ENCODE measurements around the gene PAPPA2.
"Not testable (repeated sequence)": the region's sequence is repeated elsewhere in the genome, so short reads cannot be mapped to it uniquely, and the experiment has no call there.

The PAPPA2 gene

GRCh38 chr1:176612791-176613190, 149.8 kb downstream of the PAPPA2 start:
- no peak for DNase-seq

GRCh38 chr1:176617881-176618280, 154.9 kb downstream of the PAPPA2 start:
- DNase-seq = no peak

GRCh38 chr1:176619261-176619660, 156.3 kb downstream of the PAPPA2 start:
- no peak for DNase-seq

GRCh38 chr1:176625365-176625764, 162.4 kb downstream of the PAPPA2 start:
- no peak for DNase-seq

GRCh38 chr1:176626572-176627061, 163.6 kb downstream of the PAPPA2 start:
- no peak for DNase-seq

- no peak for DNase-seq
Measured at GRCh38 chr1:176628775-176629174, 165.8 kb downstream of the PAPPA2 start.

GRCh38 chr1:176634733-176635132, 171.8 kb downstream of the PAPPA2 start:
- DNase-seq = not testable (repeated sequence)

GRCh38 chr1:176638713-176639526, 175.9 kb downstream of the PAPPA2 start:
- no peak for DNase-seq

- DNase-seq = no peak
Measured at GRCh38 chr1:176643536-176643935, 180.6 kb downstream of the PAPPA2 start.

GRCh38 chr1:176648556-176648955, 185.6 kb downstream of the PAPPA2 start:
- DNase-seq = no peak

- no peak for DNase-seq
Measured at GRCh38 chr1:176656257-176656995, 193.5 kb downstream of the PAPPA2 start.

- DNase-seq = no peak
Measured at GRCh38 chr1:176669782-176670181, 206.8 kb downstream of the PAPPA2 start.

- no peak for DNase-seq
Measured at GRCh38 chr1:176670853-176671252, 207.9 kb downstream of the PAPPA2 start.

GRCh38 chr1:176682830-176683535, 220.0 kb downstream of the PAPPA2 start:
- DNase-seq = no peak

GRCh38 chr1:176691251-176692228, 228.6 kb downstream of the PAPPA2 start:
- DNase-seq = no peak

- no peak for DNase-seq
Measured at GRCh38 chr1:176692431-176692830, 229.5 kb downstream of the PAPPA2 start.

- no peak for DNase-seq
Measured at GRCh38 chr1:176692988-176693696, 230.2 kb downstream of the PAPPA2 start.

GRCh38 chr1:176693697-176694329, 230.8 kb downstream of the PAPPA2 start:
- no peak for DNase-seq

GRCh38 chr1:176694713-176695112, 231.7 kb downstream of the PAPPA2 start:
- DNase-seq = no peak

- no peak for DNase-seq
Measured at GRCh38 chr1:176696109-176696508, 233.1 kb downstream of the PAPPA2 start.

GRCh38 chr1:176696689-176697088, 233.7 kb downstream of the PAPPA2 start:
- no peak for DNase-seq
